Adrenal gland (tissue), 12 donors: ENCODE data around the gene RAD51B. TPM values are rescaled to one million over a fixed set of nuclear protein-coding genes. Genes with fewer than 3 reads are reported as not detected.

Source experiments
- DNase-seq, 7 donors: peaks; one replicate each; pipeline ENCODE4 v3.0.0-alpha.2; 2019 to 2020
- H3K27ac ChIP-seq, 5 donors: fragments of 200-600 bp; sonication (generic) in 4 of 5; 1 replicate in 3 of 5; 2 replicates in 2 of 5; pipeline versions ENCODE4 v1.5.1 to v1.8.0; 2016 to 2020; ENCODE audit warnings: mild to moderate bottlenecking in 1 of 5
- H3K27me3 ChIP-seq: fragments of 200-600 bp; 2 replicates; pipeline ENCODE4 v1.8.0; 2021
- H3K36me3 ChIP-seq, 2 donors: fragments of 200-600 bp; replicated peaks in 1 of 2; 1 replicate in 1 of 2; 2 replicates in 1 of 2; pipeline versions ENCODE4 v1.5.1 to v1.8.0; 2018 to 2022
- H3K4me1 ChIP-seq, 2 donors: fragments of 200-600 bp; replicated peaks in 1 of 2; 1 replicate in 1 of 2; 2 replicates in 1 of 2; pipeline versions ENCODE4 v1.5.1 to v1.8.0; 2018 to 2021
- H3K4me3 ChIP-seq, 4 donors: fragments of 200-600 bp; sonication (generic) in 3 of 4; one replicate each; pipeline ENCODE4 v1.5.1; 2016 to 2018
- H3K9me3 ChIP-seq, 3 donors: fragments of 200-600 bp; sonication (generic) in 1 of 3; replicated peaks in 1 of 3; 1 replicate in 2 of 3; 2 replicates in 1 of 3; pipeline versions ENCODE4 v1.5.1 to v1.8.0; 2016 to 2021
- CTCF ChIP-seq, 6 experiments: fragments of 450-650 bp in 4 of 6; fragments of 200-600 bp in 2 of 6; sonication (generic) in 1 of 6; IDR thresholded peaks; 1 replicate in 5 of 6; 2 replicates in 1 of 6; pipeline versions ENCODE4 v1.5.1 to v1.8.0; 2016 to 2021; ENCODE audit warnings: antibody characterized with exemption in 6 of 6, mild to moderate bottlenecking in 2 of 6, moderate library complexity in 1 of 6
- POLR2A ChIP-seq, 2 donors: fragments of 450-650 bp; IDR thresholded peaks; one replicate each; pipeline ENCODE4 v1.6.1; 2017; ENCODE audit warnings: antibody characterized with exemption in 2 of 2, mild to moderate bottlenecking in 2 of 2, moderate library complexity in 1 of 2
- WGBS, 4 donors: extraction: QIAGEN DNeasy Blood & Tissue Kit in 2 of 4; methylation state at CpG; one replicate each; pipeline versions ENCODE4 v1.1.5 to v1.1.7; 2013 to 2017; 5-methylcytosine and 5-hydroxymethylcytosine counted together
- intact Hi-C, 2 donors: fragments of 100-400 bp; cut with DNase I; formaldehyde crosslinking; loops; one replicate each; pipeline versions ENCODE4 v1.14.1 to v1.15.0; 2022 to 2023
- polyA plus RNA-seq, 3 donors: library from polyadenylated mRNA; stranded (reverse); fragments of 200-250 nt in 2 of 3; fragments of 350-450 nt in 1 of 3; fragmentation: Illumina TruSeq in 1 of 3; extraction: RNeasy Lipid Tissue Mini Kit (QIAGEN cat#74804) in 1 of 3; gene quantifications; one replicate each; pipeline ENCODE4 v1.2.3, GENCODE V29; 2013 to 2014
- total RNA-seq, 9 donors: library from RNA; depleted of rRNA in 4 of 9; stranded (reverse); fragments of >200 nt in 4 of 9; fragments of 120-200 nt in 1 of 9; fragmentation: NEBNext Ultra II Directional in 1 of 9; extraction: Animal tissue kit (Norgen Biotek cat#: 25700) in 1 of 9; gene quantifications; one replicate each; pipeline versions ENCODE4 v1.1.0 to v1.2.4, GENCODE V29; 2013 to 2023
- donor health status: healthy with polysubstance abuse.
- donor health status: Bipolar disorder and iron deficiency.
- donor health status: DM: yes; HTN: yes; CAD: no.
- donor health status: DM: no; HTN: no; CAD: no.
- donor health status: DM: no; HTN: no; CAD: no.
- donor health status: DM: yes; HTN: yes; CAD: no.

Gene RAD51B
- total and polyA plus RNA-seq, 12 donors, result 2.3 to 24.6 (median 12.4) TPM

GRCh38 chr14:68574461-68574860, 754.9 kb downstream of the RAD51B start:
- H3K4me3 ChIP-seq, result no peak overlapping the region
- H3K27ac ChIP-seq, result no peak overlapping the region
- no peak for DNase-seq
- no peaks in the 10 kb centered on the region for H3K36me3 ChIP-seq
- no peaks in the 10 kb centered on the region for H3K9me3 ChIP-seq
- H3K27me3 ChIP-seq, result no peaks in the 10 kb centered on the region
- peaks cover 4 to 18% of the 10 kb centered on the region in 2 donors for H3K4me1 ChIP-seq
- TF ChIP-seq POLR2A (IDR thresholded peaks at IDR 0.05) (no peak), CTCF (IDR thresholded peaks at IDR 0.05) (no peak)
- 79 to 97% (median 86%) methylated on average over 3 of the region's 3 CpGs for WGBS, 4 donors
- intact Hi-C loops, result no loop called here

- no peaks in the 10 kb centered on the region for H3K36me3 ChIP-seq
- no peaks in the 10 kb centered on the region for H3K27me3 ChIP-seq
- H3K27ac ChIP-seq, result peak overlapping the region in 1 of 5 donors; percentile 60
- intact Hi-C loops, result no loop called here
- H3K4me3 ChIP-seq, result no peak overlapping the region
- TF ChIP-seq POLR2A (IDR thresholded peaks at IDR 0.05) (no peak), CTCF (IDR thresholded peaks at IDR 0.05) (no peak)
- 75 to 87% (median 79%) methylated on average over 3 of the region's 3 CpGs for WGBS, 4 donors
- DNase-seq, result peak in 4 of 7 donors; percentile 57 to 83 (median 60)
- no peaks in the 10 kb centered on the region for H3K9me3 ChIP-seq
- peaks cover 4 to 13% of the 10 kb centered on the region in 2 donors for H3K4me1 ChIP-seq
Measured at GRCh38 chr14:68574906-68575305, 755.3 kb downstream of the RAD51B start.

GRCh38 chr14:68575426-68575825, 755.8 kb downstream of the RAD51B start:
- Histone ChIP-seq H3K4me1 (peaks cover 4 to 8% of the 10 kb centered on the region in 2 donors), H3K9me3 (no peaks in the 10 kb centered on the region), H3K36me3 (no peaks in the 10 kb centered on the region), H3K27ac (peak overlapping the region in 1 of 5 donors; percentile 60), H3K4me3 (no peak overlapping the region), H3K27me3 (no peaks in the 10 kb centered on the region)
- WGBS, 4 donors, result 65 to 87% (median 75%) methylated on average over 4 of the region's 4 CpGs
- intact Hi-C loops, result no loop called here
- no peak for DNase-seq
- no peak for TF ChIP-seq POLR2A (IDR thresholded peaks at IDR 0.05)

GRCh38 chr14:68576031-68576430, 756.5 kb downstream of the RAD51B start:
- WGBS, 4 donors, result 62 to 83% (median 72%) methylated on average over 2 of the region's 2 CpGs
- Histone ChIP-seq H3K4me1 (peaks cover 4 to 7% of the 10 kb centered on the region in 2 donors), H3K4me3 (no peak overlapping the region), H3K36me3 (no peaks in the 10 kb centered on the region), H3K9me3 (no peaks in the 10 kb centered on the region), H3K27ac (no peak overlapping the region), H3K27me3 (no peaks in the 10 kb centered on the region)
- DNase-seq, result no peak
- no peak for TF ChIP-seq POLR2A (IDR thresholded peaks at IDR 0.05)
- TF ChIP-seq CTCF (IDR thresholded peaks at IDR 0.05), result no peak
- intact Hi-C loops, result no loop called here

- H3K9me3 ChIP-seq, result no peaks in the 10 kb centered on the region
- 82 to 87% (median 85%) methylated on average over 4 of the region's 4 CpGs for WGBS, 4 donors
Measured at GRCh38 chr14:68576496-68577244, 757.1 kb downstream of the RAD51B start.

More at GRCh38 chr14:68576496-68577244, 757.1 kb downstream of the RAD51B start:
- Histone ChIP-seq H3K4me3 (no peak overlapping the region), H3K36me3 (no peaks in the 10 kb centered on the region), H3K27ac (peak overlapping the region in 2 of 5 donors; percentile 30 to 80), H3K27me3 (no peaks in the 10 kb centered on the region), H3K4me1 (peaks cover 4 to 7% of the 10 kb centered on the region in 2 donors)
- no peak for DNase-seq
- intact Hi-C loops, result no loop called here
- TF ChIP-seq CTCF (IDR thresholded peaks at IDR 0.05) (no peak), POLR2A (IDR thresholded peaks at IDR 0.05) (no peak)
